H9 (cell line): ENCODE results near the gene TNP2. TPM values are rescaled to one million over a fixed set of nuclear protein-coding genes. Genes with fewer than 3 reads are reported as not detected.

Experiments used
- DNase-seq: peaks from one replicate; pipeline ENCODE4 v3.0.0-alpha.2; 2017
- H2AFZ ChIP-seq: one replicate; pipeline ENCODE4 v1.6.1; 2013; ENCODE audit warnings: mild to moderate bottlenecking, low read length, control low read depth, moderate library complexity
- H2AK5ac ChIP-seq: 2 replicates; pipeline ENCODE4 v1.6.1; 2013; ENCODE audit warnings: low read length, control low read depth, mixed read lengths; ENCODE audit not compliant: insufficient read length
- H2BK120ac ChIP-seq: one replicate; pipeline ENCODE4 v1.6.1; 2013; ENCODE audit warnings: low read depth, mild to moderate bottlenecking, low read length, control low read depth, inconsistent platforms; ENCODE audit not compliant: poor library complexity, severe bottlenecking
- H2BK12ac ChIP-seq: 2 replicates; pipeline ENCODE4 v1.6.1; 2013; ENCODE audit warnings: low read length, control low read depth, mixed read lengths, low read depth; ENCODE audit not compliant: insufficient read length
- H2BK15ac ChIP-seq: 2 replicates; pipeline ENCODE4 v1.6.1; 2013; ENCODE audit warnings: low read depth, low read length, control low read depth
- H2BK20ac ChIP-seq: one replicate; pipeline ENCODE4 v1.6.1; 2013; ENCODE audit warnings: low read depth, mild to moderate bottlenecking, low read length, control low read depth, inconsistent platforms; ENCODE audit not compliant: poor library complexity, severe bottlenecking
- H2BK5ac ChIP-seq: 2 replicates; pipeline ENCODE4 v1.6.1; 2013; ENCODE audit warnings: low read length, control low read depth, mixed read lengths; ENCODE audit not compliant: insufficient read length
- H3K14ac ChIP-seq: 2 replicates; pipeline ENCODE4 v1.6.1; 2013; ENCODE audit warnings: low read length, control low read depth; ENCODE audit not compliant: insufficient read depth
- H3K18ac ChIP-seq: 2 replicates; pipeline ENCODE4 v1.6.1; 2013; ENCODE audit warnings: low read depth, mild to moderate bottlenecking, mixed read lengths, low read length, control low read depth; ENCODE audit not compliant: insufficient read length
- H3K23ac ChIP-seq: 2 replicates; pipeline ENCODE4 v1.6.1; 2013; ENCODE audit warnings: low read length, control low read depth, mixed read lengths, low read depth; ENCODE audit not compliant: insufficient read length
- H3K23me2 ChIP-seq: 2 replicates; pipeline ENCODE4 v1.6.1; 2013; ENCODE audit warnings: low read depth, mild to moderate bottlenecking, mixed read lengths, low read length, control low read depth; ENCODE audit not compliant: insufficient read length, poor library complexity, severe bottlenecking
- H3K27ac ChIP-seq: 2 replicates; pipeline ENCODE4 v1.5.1; 2013; ENCODE audit warnings: low read length, control low read depth, mixed read lengths, low read depth; ENCODE audit not compliant: insufficient read length
- H3K27me3 ChIP-seq: 2 replicates; pipeline ENCODE4 v1.6.1; 2013; ENCODE audit warnings: low read length, control low read depth, inconsistent platforms; ENCODE audit not compliant: insufficient read depth
- H3K4ac ChIP-seq: 2 replicates; pipeline ENCODE4 v1.6.1; 2013; ENCODE audit warnings: low read depth, mild to moderate bottlenecking, control low read depth, inconsistent platforms, low read length, moderate library complexity
- H3K4me1 ChIP-seq: 2 replicates; pipeline ENCODE4 v1.6.1; 2013; ENCODE audit warnings: low read length, control low read depth, inconsistent platforms; ENCODE audit not compliant: insufficient read depth
- H3K4me2 ChIP-seq: 2 replicates; pipeline ENCODE4 v1.6.1; 2013; ENCODE audit warnings: low read length, control low read depth, mixed read lengths; ENCODE audit not compliant: insufficient read length, insufficient read depth
- H3K56ac ChIP-seq: 2 replicates; pipeline ENCODE4 v1.6.1; 2013; ENCODE audit warnings: low read depth, mild to moderate bottlenecking, mixed read lengths, low read length, control low read depth; ENCODE audit not compliant: insufficient read length
- H3K79me1 ChIP-seq: 2 replicates; pipeline ENCODE4 v1.6.1; 2013; ENCODE audit warnings: low read depth, mild to moderate bottlenecking, moderate library complexity, low read length, control low read depth, inconsistent platforms; ENCODE audit not compliant: insufficient read depth, poor library complexity, severe bottlenecking
- H3K79me2 ChIP-seq: 2 replicates; pipeline ENCODE4 v1.6.1; 2013; ENCODE audit warnings: low read length, control low read depth, inconsistent platforms; ENCODE audit not compliant: insufficient read depth
- H3K9ac ChIP-seq: 2 replicates; pipeline ENCODE4 v1.6.1; 2013; ENCODE audit warnings: low read length, control low read depth, mixed read lengths; ENCODE audit not compliant: insufficient read length; ENCODE audit errors: extremely low read depth
- H3K9me3 ChIP-seq: one replicate; pipeline ENCODE4 v1.6.1; 2013; ENCODE audit warnings: low read depth, low read length, inconsistent platforms; ENCODE audit not compliant: control insufficient read depth
- H3T11ph ChIP-seq: one replicate; pipeline ENCODE4 v1.6.1; 2013; ENCODE audit warnings: mild to moderate bottlenecking, low read length, control low read depth, inconsistent platforms
- H4K20me1 ChIP-seq: one replicate; pipeline ENCODE4 v1.6.1; 2013; ENCODE audit not compliant: control insufficient read depth, insufficient read length, insufficient read depth
- H4K5ac ChIP-seq: 2 replicates; pipeline ENCODE4 v1.6.1; 2013; ENCODE audit warnings: low read depth, mild to moderate bottlenecking, mixed read lengths, low read length, control low read depth; ENCODE audit not compliant: insufficient read length
- H4K8ac ChIP-seq: replicated peaks from 2 replicates; pipeline ENCODE4 v1.6.1; 2013; ENCODE audit warnings: low read length, control low read depth, mixed read lengths, low read depth; ENCODE audit not compliant: insufficient read length
- H4K91ac ChIP-seq: 2 replicates; pipeline ENCODE4 v1.6.1; 2013; ENCODE audit warnings: low read depth, mild to moderate bottlenecking, moderate library complexity, mixed read lengths, low read length, control low read depth; ENCODE audit not compliant: insufficient read length
- H3K27ac Mint-ChIP-seq, 3 experiments: 2 replicates in 2 of 3; 3 replicates in 1 of 3; pipeline ENCODE4 v1.8.0; 2020 to 2021; ENCODE audit warnings: mixed read lengths in 3 of 3, mild to moderate bottlenecking in 1 of 3, moderate library complexity in 1 of 3
- H3K27me3 Mint-ChIP-seq: 2 replicates; pipeline ENCODE4 v1.8.0; 2021; ENCODE audit warnings: low read depth, mild to moderate bottlenecking, moderate library complexity, mixed read lengths
- H3K36me3 Mint-ChIP-seq, 3 experiments: 2 replicates in 2 of 3; 3 replicates in 1 of 3; pipeline ENCODE4 v1.8.0; 2020 to 2021; ENCODE audit warnings: low read depth in 3 of 3, mixed read lengths in 3 of 3; ENCODE audit not compliant: insufficient read depth in 1 of 3
- H3K4me1 Mint-ChIP-seq, 2 experiments: 2 replicates each; pipeline ENCODE4 v1.8.0; 2020; ENCODE audit warnings: mixed read lengths in 2 of 2
- H3K4me3 Mint-ChIP-seq, 2 experiments: 2 replicates in 1 of 2; 3 replicates in 1 of 2; pipeline ENCODE4 v1.8.0; 2020 to 2021; ENCODE audit warnings: mild to moderate bottlenecking in 2 of 2, mixed read lengths in 2 of 2, moderate library complexity in 1 of 2
- H3K9me3 Mint-ChIP-seq, 2 experiments: 2 replicates in 1 of 2; 3 replicates in 1 of 2; pipeline ENCODE4 v1.8.0; 2020; ENCODE audit warnings: mild to moderate bottlenecking in 2 of 2, mixed read lengths in 2 of 2, moderate library complexity in 1 of 2
- CTCF ChIP-seq: fragments of 200-600 bp; sonication (generic); conservative IDR thresholded peaks from 3 replicates; pipeline ENCODE4 v1.8.0; 2021; ENCODE audit warnings: antibody characterized with exemption, mild to moderate bottlenecking
- WGBS: extraction: QIAGEN DNeasy Blood & Tissue Kit; methylation state at CpG from one replicate; pipeline ENCODE4 v1.1.7; 2013; ENCODE audit warnings: missing lambda C conversion rate, low lambda C conversion rate, mixed read lengths; ENCODE audit not compliant: insufficient read length; ENCODE audit errors: extremely low coverage; 5-methylcytosine and 5-hydroxymethylcytosine counted together
- total RNA-seq: library from RNA; stranded (reverse); gene quantifications from 2 replicates; pipeline ENCODE4 v1.2.1, GENCODE V29; 2021

TNP2 gene
- total RNA-seq, 1 experiment from 2014 or later = not detected

- Histone ChIP-seq H3K27me3 (no peaks in the 10 kb centered on the region), H3K4me1 (peaks cover 5% of the 10 kb centered on the region; the same call in 1 of the 2 replicates), H3K79me2 (peaks cover 1% of the 10 kb centered on the region; the same call in 1 of the 2 replicates), H3K27ac (no peak overlapping the region), H3K23me2 (peaks cover 9% of the 10 kb centered on the region), H3K23ac (no peak overlapping the region), H3K14ac (no peak overlapping the region), H4K20me1 (no peaks in the 10 kb centered on the region), H4K5ac (no peak overlapping the region), H2AK5ac (no peak overlapping the region), H3K79me1 (no peaks in the 10 kb centered on the region), H2BK12ac (no peak overlapping the region), H3K9me3 (no peaks in the 10 kb centered on the region), H2BK120ac (no peak overlapping the region), H3K9ac (no peak overlapping the region), H3K4me2 (no peak overlapping the region), H3T11ph (no peak overlapping the region), H3K18ac (no peak overlapping the region), H3K56ac (no peak overlapping the region), H2AFZ (no peak overlapping the region), H2BK5ac (no peak overlapping the region), H2BK15ac (no peak overlapping the region), H4K8ac (no peak overlapping the region), H3K4ac (no peak overlapping the region), H4K91ac (no peak overlapping the region), H2BK20ac (no peak overlapping the region)
- Mint-ChIP-seq H3K9me3 (no peaks in the 10 kb centered on the region), H3K4me3 (no peak overlapping the region), H3K4me1 (peaks cover 15 to 18% of the 10 kb centered on the region in 2 experiments), H3K27me3 (no peaks in the 10 kb centered on the region; the same call in 1 of the 2 replicates), H3K36me3 (no peaks in the 10 kb centered on the region), H3K27ac (peak overlapping the region in 2 of 3 experiments; percentile 32 to 76; a peak in 3 of 7 replicates)
- WGBS = no CpG with 5 or more reads among the region's 12 CpGs
- DNase-seq = no peak
- TF ChIP-seq CTCF = no peak
These were observed 9.2 kb downstream of the TNP2 start for GRCh38 chr16:11259655-11260595.
